Bronchial epithelial cell (primary cell): Measurements from ENCODE around the gene LCN6. TPM values are rescaled to one million over a fixed set of nuclear protein-coding genes. Genes with fewer than 3 reads are reported as not detected.
A peak's percentile ranks its signal among the peaks of the same experiment; 100 is the strongest.
"Not testable (repeated sequence)": the region's sequence is repeated elsewhere in the genome, so short reads cannot be mapped to it uniquely, and the experiment has no call there.

Experiments
- DNase-seq: peaks from one replicate; pipeline ENCODE4 v3.0.0-alpha.2; 2010; ENCODE audit warnings: low read depth
- FAIRE-seq: peaks from 2 replicates; lab custom pipeline; 2011; peaks lifted over from hg19 to GRCh38; lab: Jason Lieb, UNC
- H3K27me3 ChIP-seq: 2 replicates; pipeline ENCODE4 v1.5.1; 2011; ENCODE audit warnings: low read length; ENCODE audit not compliant: control insufficient read depth, insufficient read depth
- H3K36me3 ChIP-seq: 2 replicates; pipeline ENCODE4 v1.5.1; 2011; ENCODE audit warnings: low read length; ENCODE audit not compliant: control insufficient read depth, insufficient read depth
- H3K4me3 ChIP-seq: 2 replicates; pipeline ENCODE4 v1.5.1; 2011; ENCODE audit warnings: mild to moderate bottlenecking, low read depth, low read length, control low read depth
- total RNA-seq: library from RNA; depleted of rRNA; stranded (reverse); fragments of >200 nt; gene quantifications from 2 replicates; pipeline ENCODE4 v1.2.1, GENCODE V29; 2014
- TF ChIP-seq, protein P1 (sequence below): IDR thresholded peaks from 2 replicates; pipeline ENCODE4 v1.5.1; 2011; ENCODE audit warnings: mild to moderate bottlenecking, moderate library complexity, low read length, control low read depth, inconsistent platforms; ENCODE audit not compliant: insufficient read depth, severe bottlenecking

The LCN6 gene
- total RNA-seq, 1 donor from 2014 or later, result not detected

GRCh38 chr9:136773386-136774044 lies 25.2 kb upstream of the LCN6 start:
- no peaks in the 10 kb centered on the region for H3K36me3 ChIP-seq
- H3K27me3 ChIP-seq, result peaks cover 5% of the 10 kb centered on the region
- DNase-seq (no peak), FAIRE-seq (no peak)
- TF ChIP-seq, protein P1, sequence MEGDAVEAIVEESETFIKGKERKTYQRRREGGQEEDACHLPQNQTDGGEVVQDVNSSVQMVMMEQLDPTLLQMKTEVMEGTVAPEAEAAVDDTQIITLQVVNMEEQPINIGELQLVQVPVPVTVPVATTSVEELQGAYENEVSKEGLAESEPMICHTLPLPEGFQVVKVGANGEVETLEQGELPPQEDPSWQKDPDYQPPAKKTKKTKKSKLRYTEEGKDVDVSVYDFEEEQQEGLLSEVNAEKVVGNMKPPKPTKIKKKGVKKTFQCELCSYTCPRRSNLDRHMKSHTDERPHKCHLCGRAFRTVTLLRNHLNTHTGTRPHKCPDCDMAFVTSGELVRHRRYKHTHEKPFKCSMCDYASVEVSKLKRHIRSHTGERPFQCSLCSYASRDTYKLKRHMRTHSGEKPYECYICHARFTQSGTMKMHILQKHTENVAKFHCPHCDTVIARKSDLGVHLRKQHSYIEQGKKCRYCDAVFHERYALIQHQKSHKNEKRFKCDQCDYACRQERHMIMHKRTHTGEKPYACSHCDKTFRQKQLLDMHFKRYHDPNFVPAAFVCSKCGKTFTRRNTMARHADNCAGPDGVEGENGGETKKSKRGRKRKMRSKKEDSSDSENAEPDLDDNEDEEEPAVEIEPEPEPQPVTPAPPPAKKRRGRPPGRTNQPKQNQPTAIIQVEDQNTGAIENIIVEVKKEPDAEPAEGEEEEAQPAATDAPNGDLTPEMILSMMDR, result no peak
- H3K4me3 ChIP-seq, result no peak overlapping the region

GRCh38 chr9:136771907-136772415 lies 23.6 kb upstream of the LCN6 start:
- no peaks in the 10 kb centered on the region for H3K36me3 ChIP-seq
- H3K4me3 ChIP-seq, result no peak overlapping the region
- TF ChIP-seq, protein P1, result no peak
- peaks cover 6% of the 10 kb centered on the region for H3K27me3 ChIP-seq
- DNase-seq, result no peak
- FAIRE-seq, result no peak

DNA sequence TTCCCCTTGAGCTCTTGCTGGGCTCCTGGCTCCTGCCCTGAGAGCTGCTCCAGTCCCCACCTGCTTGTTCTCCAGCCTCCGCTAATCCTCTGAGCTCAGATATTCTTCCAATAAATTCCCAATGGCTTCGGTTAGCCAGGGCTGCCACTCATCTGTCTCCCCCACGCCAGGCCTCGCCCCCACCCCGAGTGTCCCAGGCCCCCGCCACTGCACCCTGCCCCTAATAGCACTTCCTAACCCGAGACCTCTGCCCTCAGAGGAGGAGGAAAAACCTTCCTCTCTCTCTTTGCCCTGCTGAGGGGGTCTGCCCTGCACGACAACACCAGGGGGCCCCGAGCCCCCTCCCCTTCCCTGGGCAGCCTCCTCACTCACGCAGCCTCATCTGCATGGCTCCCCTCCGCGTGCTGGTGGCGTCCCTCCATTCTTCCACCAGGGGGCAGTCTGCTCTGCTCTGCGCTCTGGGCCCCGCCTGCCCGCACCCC lies 21.4 kb upstream of the LCN6 start:
- Histone ChIP-seq H3K4me3 (no peak overlapping the region), H3K27me3 (peaks cover 6% of the 10 kb centered on the region), H3K36me3 (no peaks in the 10 kb centered on the region)
- DNase-seq (no peak), FAIRE-seq (no peak)
- TF ChIP-seq, protein P1, result peak; percentile 66

DNA sequence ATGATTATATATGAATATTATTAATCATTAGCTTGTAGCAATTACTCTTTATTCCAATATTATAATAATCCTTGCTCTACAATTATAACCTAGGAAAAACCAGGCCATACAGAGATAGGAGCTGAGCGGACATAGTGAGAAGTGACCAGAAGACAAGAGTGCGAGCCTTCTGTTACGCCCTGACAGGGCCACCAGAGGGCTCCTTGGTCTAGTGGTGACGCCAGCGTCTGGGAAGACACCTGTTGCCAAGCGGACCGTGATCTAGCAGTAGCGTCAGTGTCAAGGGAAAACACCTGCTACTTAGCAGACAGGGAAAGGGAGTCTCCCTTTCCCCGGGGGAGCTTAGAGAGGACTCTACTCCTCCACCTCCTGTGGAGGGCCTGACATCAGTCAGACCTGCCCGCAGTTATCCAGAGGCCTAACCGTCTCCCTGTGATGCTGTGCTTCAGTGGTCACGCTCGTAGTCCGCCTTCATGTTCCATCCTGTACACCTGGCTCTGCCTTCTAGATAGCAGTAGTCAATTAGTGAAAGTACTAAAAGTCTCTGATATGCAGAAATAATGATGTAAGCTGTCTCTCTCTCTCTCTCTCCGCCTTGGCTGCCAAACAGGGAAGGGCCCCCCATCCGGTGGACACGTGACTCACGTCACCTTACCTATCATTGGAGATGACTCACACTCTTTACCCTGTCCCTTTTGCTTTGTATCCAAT lies 18.2 kb upstream of the LCN6 start:
- not testable (repeated sequence) for H3K4me3 ChIP-seq, H3K36me3 ChIP-seq, H3K27me3 ChIP-seq, FAIRE-seq
- peak; percentile 45 for DNase-seq
- TF ChIP-seq, protein P1, result peak; percentile 37

DNA sequence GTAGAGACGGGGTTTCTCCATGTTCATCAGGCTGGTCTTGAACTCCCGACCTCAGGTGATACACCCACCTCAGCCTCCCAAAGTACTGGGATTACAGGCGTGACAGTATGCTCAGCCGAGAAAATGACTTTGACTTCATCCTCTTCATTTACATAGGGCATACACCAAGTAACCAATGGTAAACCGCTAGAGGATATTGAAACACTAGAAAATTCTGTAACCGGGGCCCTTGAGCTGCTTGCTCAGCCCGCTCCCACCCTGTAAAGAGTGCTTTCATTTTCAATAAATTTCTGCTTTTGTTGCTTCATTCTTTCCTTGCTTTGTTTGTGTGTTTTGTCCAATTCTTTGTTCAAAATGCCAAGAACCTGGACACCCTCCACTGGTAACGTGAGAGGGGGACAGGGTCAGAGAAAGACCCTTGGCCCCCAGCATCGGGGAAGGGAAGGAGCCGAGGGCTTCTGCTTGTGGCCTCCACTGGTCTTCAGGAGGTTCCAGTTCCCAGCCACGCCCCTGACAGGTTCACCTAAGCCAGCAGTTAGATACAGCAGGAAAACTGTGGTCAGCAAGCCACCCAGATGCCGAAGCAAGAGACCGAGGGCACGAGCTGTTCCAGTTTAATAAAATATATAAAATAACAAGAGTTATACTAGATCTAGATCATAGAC lies 17.6 kb upstream of the LCN6 start:
- H3K27me3 ChIP-seq, DNase-seq, FAIRE-seq, H3K36me3 ChIP-seq, H3K4me3 ChIP-seq: not testable (repeated sequence)

DNA sequence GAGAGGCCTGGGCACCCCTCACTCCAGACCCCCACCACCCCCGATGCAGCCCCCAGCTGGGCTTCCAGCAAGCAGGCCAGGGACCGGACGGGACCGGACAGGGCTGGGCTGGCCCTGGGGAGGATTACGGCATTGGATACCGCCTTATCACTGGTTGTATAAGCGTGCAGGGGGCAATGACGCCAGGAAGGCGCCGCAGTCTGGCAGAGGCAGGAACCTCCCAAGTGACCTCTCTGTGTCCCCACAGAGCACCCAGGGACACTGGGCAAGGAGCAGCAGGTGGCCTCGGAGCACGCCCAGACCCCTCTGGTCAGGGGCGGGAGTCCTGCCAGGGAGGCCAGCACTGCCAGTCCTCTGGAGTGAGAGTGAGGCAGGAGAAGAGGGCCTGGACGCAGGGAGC lies 16.7 kb upstream of the LCN6 start:
- DNase-seq, result no peak
- Histone ChIP-seq H3K36me3 (no peaks in the 10 kb centered on the region), H3K27me3 (peaks cover 9% of the 10 kb centered on the region), H3K4me3 (no peak overlapping the region)
- FAIRE-seq, result no peak
- TF ChIP-seq, protein P1, result no peak
